HG02938 (cell line): Measurements from ENCODE around the gene SGMS1.

Experiments
- ATAC-seq: cut with Tn5 transposase; IDR thresholded peaks from one replicate; pipeline ENCODE4 v1.9.1; 2021; ENCODE audit warnings: mild to moderate bottlenecking, moderate library complexity; ENCODE audit not compliant: unreplicated experiment

SGMS1 gene

DNA sequence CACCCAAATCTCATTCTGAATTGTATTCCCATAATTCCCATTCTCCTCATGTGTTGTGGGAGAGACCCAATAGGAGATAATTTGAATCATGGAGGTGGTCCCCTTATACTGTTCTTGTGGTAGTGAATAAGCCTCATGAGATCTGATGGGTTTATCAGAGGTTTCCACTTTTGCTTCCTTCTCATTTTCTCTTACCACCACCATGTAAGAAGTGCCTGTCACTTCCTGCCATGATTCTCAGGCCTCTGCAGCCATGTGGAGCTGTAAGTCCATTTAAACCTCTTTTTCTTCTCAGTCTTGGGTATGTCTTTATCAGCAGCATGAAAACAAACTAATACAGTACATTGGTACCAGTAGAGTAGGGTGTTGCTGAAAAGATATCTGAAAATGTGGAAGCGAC is 274.2 kb downstream of the SGMS1 start:
- ATAC-seq = no peak

GRCh38 chr10:50347394-50347802 is 276.4 kb downstream of the SGMS1 start:
- ATAC-seq = peak; percentile 87

- no peak for ATAC-seq
Observed at GRCh38 chr10:50346942-50347341, 276.8 kb downstream of the SGMS1 start.

- ATAC-seq = no peak
Observed at GRCh38 chr10:50345545-50345944, 278.2 kb downstream of the SGMS1 start.

- ATAC-seq = no peak
Observed at GRCh38 chr10:50343702-50344331, 279.9 kb downstream of the SGMS1 start.

DNA sequence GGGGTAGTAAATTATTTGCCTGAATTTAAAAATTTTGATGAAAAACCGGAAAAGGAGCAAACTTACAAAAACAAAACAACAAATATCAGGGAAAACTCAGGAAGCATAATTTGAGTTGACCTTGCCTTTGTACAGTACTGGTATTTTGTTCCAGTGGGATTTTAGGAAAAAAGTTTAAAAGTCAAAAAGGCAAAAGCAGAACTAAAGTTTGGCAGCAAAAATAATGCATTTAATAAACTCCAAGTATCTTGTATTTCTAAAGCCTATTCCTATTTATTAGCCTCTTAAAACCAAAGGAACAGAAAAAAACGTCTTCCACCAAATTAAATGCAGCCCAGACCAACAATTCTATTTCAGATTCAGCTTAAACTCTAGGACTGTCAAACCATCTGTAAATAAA is 281.8 kb downstream of the SGMS1 start:
- no peak for ATAC-seq

GRCh38 chr10:50336140-50336539 is 287.6 kb downstream of the SGMS1 start:
- no peak for ATAC-seq

DNA sequence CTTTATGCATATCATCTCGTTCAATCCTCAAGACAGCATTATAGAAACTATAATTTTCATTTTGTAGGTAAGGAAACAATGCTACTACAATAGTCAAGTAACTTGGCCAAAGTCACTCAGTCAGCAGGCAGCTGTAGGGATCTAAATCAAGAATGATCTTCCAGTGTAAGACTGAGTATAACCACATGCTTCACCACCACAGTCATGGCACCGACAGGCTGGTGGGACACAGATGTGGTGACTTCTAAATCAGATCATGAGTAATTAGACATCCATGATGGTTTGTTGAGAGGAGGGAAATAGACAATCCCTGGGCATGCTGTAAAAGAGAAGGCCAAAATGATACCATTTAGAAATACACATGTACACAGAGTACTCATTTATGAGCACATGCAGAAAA is 288.4 kb downstream of the SGMS1 start:
- ATAC-seq = no peak

DNA sequence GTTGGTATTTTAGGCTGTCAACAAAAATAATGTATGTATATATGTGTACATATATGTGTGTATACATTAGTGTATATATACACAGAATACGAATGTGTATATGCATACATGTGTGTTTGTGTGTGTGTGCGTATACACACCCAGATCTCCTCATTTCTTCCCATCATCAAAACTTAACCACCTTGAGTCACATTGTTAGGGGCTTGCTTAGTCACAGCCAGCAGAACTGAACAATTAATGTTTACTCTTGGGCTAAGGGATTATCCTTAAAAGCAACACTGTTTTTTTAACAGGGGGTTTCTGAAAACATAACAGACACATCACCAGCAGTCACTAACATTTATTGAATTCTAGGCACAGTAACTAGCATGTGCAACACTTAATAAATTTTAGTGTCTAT is 289.5 kb downstream of the SGMS1 start:
- ATAC-seq = no peak

GRCh38 chr10:50333872-50334271 is 289.9 kb downstream of the SGMS1 start:
- no peak for ATAC-seq

GRCh38 chr10:50332108-50332842 is 291.5 kb downstream of the SGMS1 start:
- ATAC-seq = no peak

DNA sequence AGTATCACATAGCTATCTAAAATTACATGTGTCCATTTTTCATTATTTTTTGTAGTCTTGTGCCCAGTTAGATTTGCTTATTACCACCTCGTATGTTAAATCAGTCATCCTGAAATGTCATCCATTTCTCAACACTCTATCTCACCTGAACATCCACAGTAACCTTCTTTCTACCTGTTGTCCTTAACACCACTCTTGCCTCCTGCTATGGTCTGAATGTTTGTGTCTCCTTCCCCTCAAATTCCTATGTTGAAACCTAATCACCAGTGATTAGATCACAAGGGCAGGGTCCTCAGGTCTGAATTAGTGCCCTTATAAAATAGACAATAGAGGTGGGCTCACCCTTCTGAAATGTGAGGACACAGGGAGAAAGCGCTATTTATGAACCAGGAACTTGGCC is 292.3 kb downstream of the SGMS1 start:
- ATAC-seq = no peak

DNA sequence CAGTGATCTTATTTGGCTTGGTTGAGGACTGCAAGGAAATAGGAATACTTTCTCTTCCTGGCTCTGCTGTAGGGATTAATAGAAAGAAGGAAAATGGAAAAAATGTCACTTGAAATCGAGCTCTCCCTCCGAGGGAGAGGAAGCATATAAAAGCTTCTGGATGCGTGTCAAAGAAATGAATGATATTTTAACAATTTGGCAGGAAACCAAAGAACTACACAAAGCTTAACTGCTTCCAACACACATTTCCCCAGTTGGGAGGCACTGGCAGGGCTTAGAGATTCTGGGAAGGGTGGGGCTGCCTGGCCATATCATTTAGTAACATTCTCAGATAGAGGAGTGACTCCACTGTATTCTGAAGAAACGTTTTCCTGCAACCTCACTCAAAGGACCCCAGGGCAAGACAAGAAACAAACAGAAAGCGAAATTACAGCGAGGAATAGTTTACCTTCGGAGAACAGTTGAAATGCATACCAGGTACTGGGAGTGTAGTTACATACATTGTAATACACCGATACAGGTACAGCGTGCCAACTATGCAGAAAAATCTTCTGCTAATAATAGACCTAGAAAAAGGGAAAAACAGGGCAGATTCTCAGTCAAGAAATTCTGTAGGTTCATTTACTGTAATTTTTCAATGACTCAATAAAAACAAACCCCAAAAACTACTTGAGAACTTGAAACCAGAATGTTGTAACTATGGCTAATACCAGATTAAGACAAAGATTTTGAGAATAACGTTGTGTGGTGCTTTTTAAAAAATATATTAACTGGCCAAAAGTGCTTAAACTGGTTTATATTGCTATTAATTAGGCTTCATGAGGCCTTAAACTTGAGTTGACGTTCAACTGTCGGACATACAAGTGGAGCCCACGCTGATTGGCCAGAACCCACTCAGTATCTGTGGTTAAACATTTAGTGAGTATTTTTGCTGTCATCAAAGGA is 296.7 kb downstream of the SGMS1 start:
- no peak for ATAC-seq

DNA sequence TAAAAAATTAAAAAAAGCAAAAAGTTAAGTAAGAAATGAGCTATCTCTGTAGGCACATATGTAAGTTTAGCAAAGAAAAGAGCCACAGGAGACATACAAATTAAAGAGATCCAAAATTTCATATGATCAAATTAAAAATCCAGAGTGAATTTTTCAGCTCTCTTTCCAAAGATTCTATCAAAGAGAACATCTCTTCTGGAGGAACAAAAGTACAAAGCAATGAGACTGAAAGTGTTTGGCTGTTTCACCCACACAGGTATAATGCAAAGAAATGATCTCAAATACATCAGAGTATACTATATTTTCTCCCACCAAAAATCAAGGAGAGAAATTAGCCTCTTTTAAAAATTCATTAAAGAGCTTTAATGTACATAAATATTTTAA is 297.6 kb downstream of the SGMS1 start:
- ATAC-seq = no peak

DNA sequence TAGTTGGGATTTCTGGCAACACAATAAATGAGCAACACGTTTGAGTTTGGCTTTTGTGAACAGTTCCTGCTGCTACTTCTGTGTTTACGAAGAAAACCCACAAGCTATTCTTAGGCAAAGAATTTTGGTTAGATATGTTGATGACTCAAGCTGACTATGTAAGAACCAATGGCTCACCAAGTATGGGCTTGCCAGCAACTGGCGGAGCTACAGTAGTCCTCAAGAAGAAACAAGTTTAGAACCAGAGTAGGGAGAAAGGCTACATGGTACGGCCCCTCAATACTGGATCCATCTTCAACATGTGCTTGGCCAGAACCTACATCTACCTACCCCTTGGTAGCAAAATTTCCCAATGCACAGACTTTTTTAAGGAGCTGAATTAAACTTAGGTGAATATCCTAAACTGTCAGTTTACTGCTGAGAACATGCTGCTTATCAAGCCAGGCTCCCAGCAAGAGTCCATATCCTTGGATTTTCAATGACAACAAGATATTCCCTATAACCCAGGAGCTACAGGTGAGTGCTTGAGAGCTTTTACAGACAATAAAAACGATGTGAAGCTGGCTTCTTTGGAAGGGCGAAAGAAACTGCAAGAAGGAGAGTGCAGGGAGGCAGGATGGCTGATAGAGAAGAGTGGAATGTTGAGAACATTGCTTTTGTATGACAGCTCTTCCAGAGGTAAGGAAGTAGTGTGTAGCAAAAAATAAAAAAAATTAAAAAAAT is 298.1 kb downstream of the SGMS1 start:
- ATAC-seq = peak; percentile 82

DNA sequence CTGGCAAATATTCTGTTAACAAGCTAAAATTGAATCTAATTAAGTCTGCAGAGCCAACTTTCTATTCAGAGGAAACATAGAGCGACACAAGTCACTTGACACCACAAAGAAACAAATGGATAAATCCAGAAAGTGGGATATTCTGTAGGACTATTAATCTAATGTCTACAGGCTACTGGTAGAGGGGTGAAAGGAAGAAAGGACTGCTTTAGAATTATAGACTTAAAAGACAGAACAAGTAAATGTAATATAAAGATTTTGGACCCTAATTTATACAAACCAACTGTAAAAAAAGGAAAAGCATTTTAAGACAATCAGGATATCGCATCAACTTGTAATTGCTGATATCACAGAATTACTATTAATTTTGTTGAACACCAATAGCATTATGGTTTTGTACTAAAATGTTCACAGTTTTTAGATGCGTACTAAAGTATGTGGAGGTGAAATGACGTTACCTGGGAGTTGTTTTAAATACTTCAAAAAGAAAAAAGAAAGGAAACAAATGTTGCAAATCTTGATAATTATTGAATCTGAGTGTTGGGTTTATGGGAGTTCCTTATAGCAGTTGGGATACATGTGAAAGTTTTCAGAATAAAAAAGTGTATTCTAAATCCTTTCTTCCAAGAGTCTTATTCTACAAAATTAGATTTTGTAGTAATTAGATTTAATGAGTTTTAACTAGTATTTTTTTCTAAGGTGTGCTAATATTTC is 298.9 kb downstream of the SGMS1 start:
- no peak for ATAC-seq

DNA sequence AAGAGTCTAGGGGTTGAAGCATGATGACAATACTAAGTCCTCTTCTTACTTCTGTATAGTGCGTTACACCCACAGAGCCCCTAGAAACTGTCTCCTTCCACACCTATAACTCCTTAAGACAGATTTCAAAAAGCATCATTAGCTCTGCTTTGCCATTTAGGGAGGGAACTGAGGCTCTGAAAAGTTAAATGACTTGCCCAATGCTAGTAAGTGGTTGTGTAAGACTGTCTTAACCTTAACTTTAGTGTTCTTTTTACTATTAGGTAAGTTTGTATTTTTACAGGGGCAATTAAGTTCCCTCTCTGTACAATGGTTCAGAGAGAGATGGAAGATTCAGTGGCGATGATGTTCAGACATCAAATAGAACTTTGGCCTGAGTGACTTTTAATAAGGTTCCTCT is 299.7 kb downstream of the SGMS1 start:
- no peak for ATAC-seq

DNA sequence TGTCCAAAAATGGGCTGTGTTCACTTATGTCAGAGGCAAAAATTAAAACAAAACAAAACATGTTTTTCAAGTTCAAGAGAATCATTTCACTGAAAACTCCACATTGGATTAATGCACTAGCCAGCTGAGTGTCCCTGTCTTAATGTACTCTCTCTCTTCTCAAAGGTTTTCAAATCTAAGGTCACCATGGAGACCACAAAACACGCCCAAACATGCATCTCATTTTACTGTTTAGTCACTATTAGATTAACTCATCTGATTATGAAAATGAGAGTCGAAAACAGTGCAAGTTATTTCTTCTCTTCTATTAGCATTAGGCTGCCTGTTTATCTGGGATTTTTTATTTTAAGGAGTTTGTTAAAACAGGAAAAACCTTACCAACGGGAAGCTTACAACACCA is 301.7 kb downstream of the SGMS1 start:
- no peak for ATAC-seq

DNA sequence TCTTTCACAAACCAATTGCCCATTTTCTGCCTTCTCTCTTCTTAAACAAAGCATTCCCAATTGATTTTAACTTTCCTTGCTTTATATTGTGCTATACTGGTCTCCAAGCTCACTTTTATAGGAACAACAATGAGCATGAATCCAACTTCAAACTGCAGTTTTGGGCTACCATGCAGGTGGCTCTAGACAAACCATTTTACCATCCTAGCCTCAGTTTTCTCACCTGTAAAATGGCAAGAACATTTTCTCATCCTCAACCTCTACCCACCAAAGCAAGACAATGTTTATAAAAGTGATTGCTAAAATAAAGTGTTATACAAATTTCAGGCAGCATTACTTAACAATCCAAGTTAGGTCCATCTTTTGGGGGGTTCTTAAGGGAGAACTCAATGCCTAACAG is 305.6 kb downstream of the SGMS1 start:
- no peak for ATAC-seq
